GM19452 (cell line): ENCODE results near the gene COL26A1.

Experiments
- ATAC-seq: cut with Tn5 transposase; IDR thresholded peaks from one replicate; pipeline ENCODE4 v1.9.1; 2021; ENCODE audit not compliant: unreplicated experiment

COL26A1 gene

DNA sequence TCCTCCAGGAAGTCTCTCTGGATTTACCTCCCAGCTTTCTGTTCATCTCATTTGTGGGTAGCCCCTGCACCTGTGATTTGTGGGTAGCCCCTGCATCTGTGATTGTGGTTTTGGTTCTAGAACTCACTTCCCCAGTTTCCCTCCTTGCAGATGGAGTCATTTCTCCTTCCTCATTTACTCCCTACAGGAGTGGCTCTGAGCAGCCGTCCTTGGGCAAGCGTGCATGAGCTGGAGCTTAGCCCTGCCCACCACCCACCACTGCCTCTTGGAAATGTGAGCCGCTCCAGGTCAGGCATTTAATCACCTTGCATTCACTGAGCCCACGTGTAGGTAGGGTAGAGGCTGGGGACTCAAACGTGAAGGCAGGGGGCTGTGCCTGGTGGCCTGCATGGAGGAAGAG lies 8.2 kb downstream of the COL26A1 start:
- no peak for ATAC-seq

DNA sequence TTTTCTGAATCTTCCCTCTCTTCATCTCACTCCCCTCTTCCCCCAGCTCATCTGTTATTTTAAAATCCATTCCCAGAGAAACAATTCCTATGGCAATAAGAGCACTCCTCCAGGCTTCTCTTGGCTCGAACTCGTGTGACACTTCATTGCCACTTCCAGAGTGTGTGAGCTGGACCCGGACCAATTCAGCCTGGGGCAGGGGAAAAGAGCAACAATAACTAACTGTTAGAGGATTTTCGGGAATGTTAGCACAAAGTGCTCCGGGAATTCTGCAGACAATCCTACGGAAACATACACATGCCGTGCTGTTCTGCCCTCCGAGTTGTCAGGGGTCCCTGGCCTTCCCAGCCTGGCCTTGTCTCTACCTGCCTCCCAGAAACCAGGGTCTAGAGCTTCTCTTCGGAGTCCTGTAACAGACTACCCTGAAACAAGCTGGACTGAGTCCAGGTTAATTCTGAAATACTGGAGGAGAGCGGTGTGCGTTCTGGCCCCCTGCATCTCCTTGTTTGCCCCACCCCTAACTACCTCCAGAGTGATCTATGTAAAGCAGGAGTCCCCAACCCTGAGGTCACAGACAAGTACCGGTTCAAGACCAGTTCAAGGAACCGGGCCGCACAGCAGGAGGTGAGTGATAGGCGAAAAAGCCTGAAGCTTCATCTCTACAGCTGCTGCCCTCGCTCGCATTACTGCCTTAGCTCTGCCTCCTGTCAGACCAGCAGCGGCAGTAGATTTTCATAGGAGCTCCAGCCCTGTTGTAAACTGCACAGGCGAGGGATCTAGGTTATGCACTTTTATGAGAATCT lies 11.3 kb downstream of the COL26A1 start:
- no peak for ATAC-seq

DNA sequence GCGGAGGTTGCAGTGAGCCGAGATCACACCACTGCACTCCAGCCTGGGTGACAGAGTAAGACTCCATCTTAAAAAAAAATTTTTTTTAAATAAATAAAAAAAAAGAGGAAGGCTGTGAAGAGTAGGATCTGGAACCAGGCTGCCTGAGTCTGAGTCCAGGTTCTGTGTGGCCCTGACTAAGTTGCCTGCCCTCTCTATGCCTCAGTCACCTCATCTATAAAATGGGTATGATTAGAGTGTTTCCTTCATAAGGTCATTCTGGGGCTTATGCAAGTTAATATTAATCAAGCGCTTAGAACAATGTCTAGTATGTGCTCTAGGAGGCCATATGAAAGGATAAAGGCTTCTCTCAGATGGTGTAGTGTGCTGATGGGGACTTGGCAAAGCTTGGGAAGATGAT lies 12.3 kb downstream of the COL26A1 start:
- ATAC-seq, result no peak

DNA sequence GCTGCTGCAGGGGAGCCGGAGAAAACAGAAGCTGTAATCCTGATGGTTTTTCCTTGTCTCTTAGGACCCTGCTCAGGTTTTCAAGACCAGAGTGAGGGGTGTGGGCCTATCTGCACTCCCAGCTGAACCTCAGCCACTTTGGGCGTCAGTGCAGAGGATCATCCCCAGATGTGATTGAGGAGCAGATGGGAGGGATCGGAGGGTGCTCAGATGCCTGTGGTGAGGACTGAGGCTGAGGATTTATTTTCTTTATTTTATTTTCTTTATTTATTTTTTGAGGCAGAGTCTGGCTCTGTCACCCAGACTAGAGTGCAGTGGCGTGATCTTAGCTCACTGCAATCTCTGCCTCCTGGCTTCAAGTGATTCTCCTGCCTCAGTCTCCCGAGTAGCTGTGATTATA lies 13.9 kb downstream of the COL26A1 start:
- no peak for ATAC-seq

DNA sequence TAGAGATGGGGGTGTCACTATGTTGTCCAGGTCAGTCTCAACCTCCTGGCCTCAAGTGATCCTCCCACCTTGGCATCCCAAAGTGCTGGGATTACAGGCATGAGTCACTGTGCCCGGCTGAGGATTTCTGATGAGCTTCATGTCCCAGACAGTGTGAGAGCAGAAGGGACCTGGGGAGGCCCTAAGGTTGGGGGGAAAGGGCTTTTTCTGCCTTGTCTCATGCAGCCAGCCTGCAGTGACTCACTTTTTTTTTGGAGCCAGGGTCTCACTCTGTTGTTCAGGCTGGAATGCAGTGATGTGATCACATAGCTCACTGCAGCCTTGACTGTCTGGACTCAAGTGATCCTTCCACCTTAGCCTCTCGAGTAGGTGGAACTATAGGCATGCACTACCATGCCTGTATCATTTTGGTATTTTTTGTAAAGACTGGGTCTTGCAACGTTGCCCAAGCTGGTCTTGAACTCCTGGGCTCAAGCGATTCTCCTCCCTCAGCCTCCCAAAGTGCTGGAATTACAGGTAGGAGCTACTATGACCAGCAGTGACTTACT lies 14.6 kb downstream of the COL26A1 start:
- no peak for ATAC-seq

DNA sequence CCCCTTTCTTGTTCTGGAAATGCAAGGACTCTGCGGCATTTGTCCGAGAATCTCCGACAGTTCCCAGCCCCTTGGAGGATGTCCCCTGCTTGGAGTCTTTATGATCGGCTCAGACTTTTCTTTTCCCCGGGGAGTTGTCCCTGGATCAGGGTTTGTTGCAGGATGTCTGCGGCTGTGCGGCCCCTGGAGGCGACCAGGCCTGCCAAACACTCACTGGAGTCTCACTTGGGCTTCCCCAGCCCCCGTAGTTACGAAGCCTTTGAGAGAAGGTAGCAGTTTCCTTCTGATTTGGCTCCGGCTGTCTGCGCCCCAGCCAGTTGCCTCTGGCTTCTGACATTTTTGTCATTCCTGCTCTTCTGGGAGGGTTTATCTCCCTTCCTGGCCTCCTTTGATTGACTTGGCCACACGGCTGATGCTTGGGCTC lies 16.1 kb downstream of the COL26A1 start:
- ATAC-seq, result no peak

DNA sequence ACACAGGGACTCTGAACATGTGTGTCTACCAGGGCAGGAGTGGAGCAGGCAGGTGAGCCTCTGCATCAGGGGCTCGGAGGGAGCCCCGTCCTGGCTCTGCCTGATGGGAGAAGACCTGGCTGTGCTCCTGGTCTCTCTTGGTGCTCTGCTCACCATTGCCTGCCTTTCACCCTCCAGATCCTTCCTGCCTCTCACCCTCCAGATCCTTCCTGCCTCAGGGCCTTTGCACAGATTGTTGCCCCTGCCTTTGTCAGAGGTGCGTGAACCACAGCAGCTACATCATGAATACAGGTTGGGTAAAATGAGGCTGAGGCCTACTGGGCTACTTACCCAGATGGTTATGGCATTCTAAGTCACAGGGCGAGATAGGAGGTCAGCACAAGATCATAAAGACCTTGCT lies 16.6 kb downstream of the COL26A1 start:
- ATAC-seq, result no peak

DNA sequence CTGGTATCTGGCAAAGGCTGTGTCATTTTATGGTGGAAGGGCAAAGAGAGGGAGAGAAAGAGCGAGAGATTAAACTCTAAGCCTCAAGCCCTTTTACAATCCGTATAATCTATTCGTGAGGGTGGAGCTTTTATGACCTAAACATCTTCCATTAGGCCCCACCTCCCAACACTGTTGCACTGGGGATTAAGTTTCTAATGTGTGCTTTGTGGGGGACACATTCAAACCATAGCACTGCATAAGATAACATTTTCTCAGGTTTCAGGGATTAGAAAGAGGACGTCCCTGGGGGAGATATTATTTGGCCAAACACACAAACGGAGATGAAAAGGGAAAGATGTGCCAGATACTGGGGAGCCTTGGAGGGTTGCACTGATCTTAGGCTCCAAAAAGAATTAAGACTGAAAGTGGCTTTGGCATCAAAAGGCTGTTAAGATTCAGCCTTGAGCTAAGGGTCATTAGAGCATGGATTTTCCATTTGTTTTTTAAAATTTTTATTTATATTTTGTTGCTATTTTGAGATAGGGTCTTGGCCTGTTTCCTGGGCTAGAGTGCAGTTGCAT lies 19.0 kb downstream of the COL26A1 start:
- ATAC-seq, result no peak

DNA sequence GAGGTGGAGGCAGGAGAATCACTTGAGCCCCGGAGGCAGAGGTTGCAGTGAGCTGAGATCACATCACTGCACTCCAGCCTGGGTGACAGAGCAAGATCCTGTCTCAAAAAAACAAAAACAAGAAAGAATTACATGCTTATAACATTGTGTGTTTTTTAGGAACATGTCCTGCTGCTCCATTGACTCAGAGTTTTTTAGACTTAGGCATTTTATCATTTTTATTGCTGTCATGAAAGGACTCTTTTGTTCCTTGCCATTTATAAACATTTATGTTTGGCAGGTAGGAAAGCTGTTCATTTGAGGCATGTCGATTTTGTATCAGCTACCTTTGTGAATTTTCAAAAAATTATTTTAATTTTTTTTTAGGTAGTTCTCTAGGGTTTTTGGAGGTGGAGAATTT lies 20.3 kb downstream of the COL26A1 start:
- no peak for ATAC-seq

DNA sequence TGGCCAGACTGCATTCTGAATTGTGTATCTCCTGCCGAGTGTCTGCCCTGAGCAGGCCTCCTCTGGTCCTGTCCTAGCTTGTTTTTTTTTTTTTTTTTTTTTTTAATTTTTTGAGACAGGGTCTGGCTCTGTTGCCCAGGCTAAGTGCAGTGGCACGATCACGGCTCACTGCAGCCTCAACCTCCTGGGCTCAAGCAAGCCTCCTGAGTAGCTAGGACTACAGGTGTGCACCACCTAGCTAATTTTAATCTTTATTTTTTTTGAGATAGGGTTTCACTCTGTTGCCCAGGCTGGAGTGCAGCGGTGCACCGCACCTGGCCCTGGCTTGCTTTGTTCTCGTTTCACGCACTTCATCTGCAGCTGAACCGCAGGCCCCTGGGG lies 23.5 kb downstream of the COL26A1 start:
- no peak for ATAC-seq

DNA sequence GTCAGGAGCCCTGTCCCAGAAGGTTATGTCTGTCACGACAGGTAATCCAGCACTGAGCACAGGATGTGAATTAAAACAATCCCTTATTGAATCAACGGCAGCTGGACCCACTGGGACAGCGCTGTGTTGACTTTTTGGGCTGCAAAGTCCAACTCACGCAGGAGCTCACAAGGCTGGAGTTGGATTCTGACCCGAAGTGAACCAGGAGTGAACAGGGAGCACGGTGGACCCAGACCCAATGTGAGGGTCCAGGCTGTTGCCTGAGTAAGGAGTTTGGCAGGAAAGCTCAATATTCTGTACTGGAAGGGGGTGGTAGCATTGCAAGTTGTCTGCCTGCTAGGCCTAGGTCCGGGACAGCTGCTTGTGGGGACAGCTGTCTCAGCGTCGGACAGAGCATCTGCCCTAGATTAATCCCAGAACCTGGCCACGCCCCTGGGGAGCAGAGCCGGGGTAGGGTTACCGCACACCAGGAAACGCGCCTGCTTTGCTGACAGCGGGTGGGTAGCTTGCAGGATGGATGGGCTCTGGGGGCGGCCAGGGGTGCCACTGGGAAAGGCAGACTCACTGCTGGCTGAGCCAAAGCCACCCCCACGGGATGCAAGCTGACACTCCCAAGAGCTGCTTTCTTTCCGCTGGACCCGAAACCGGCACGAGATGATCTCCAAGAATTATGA lies 24.0 kb downstream of the COL26A1 start:
- ATAC-seq, result no peak

DNA sequence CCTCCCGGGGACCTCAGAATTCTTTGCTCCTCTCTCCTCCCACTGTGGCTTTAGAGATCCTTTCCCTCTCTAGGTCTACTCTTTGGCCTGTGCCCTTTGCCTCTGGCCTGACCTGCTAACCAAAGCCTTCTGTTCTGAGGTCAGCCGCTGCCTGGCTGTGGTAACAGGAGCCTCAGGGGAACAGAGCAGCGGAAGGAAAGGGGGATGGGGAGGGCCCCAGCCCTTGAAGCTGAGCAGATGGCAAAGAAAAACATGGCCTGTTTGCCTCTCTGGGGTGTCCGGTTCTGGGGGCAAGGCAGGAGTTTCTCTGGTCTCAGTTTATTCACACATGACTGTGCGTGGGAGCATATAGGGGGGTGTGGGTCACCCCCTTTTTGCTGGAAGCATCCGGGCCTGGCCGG lies 28.2 kb downstream of the COL26A1 start:
- peak; percentile 97 for ATAC-seq

DNA sequence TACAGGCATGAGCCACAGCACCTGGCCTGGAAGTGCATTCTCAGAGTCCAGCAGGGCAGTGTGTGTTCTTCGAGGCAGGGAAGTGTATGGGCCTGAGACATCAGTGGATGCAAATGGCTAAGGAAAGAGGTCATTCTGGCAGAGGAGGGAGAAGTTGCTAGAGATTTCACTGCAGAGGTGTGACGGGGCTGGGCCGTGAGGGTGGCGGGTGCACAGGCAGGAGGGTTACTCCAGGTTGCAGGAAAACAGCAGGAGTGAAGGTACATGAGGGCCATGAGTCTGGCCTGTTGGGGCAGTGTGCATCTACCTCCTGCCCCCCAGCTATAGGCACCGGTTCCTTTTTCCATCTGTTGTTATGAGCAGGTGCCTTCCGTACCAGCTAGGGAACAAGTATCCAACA lies 29.3 kb downstream of the COL26A1 start:
- no peak for ATAC-seq

DNA sequence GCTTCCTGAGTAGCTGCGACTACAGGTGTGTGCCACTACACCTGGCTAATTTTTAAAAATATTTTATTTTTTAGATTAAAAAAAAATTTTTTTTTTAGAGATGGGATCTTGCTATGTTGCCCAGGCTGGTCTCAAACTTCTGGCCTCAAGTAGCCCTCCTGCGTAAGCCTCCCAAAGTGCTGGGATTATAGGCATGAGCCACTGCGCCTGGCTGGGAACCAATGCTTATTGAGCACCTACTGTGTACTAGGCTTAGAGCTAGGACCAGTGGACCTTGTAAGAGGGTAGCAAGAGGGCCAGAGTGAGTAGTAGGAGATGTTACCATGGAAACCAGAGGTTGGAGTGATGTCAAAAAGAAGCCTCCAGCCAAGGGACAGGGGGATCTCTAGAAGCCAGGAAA lies 31.2 kb downstream of the COL26A1 start:
- no peak for ATAC-seq

DNA sequence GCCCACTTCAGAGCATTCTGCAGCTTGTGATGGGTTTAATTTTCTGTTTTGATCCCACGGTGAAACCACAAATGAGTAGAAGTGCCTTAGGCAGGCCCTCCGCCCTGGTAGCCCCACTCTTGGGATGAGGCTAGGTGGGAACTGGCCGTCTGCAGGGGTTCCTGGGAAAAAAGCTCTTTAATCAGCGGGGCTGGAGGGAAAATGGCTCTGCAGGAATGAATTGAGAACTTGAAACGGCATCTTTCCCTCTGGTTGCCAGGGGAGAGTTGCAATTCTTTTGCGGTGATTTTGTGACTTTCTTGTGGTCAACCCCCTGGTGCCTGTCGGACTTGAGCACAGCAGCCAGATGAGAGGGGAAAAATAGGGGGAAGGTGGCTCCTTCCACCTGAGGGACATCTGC lies 32.7 kb downstream of the COL26A1 start:
- ATAC-seq, result no peak

DNA sequence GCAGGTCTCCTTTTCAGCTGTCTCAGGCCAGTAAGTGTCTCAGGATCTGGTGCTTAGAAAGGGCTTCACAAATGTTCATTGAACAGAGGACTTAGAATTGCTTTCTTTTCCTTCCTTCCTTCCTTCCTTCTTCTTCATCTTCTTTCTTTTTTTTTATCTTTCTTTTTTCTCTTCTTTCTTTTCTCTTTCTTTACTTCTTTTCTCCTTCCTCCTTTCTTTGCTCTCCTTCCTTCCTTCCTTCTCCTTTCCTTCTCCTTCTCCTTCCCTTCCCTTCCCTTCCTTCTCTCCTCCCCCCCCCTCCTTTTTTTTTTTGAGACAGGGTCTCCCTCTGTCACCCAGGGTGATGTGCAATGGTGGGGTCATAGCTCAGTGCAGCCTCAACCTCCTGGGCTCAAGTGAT lies 34.6 kb downstream of the COL26A1 start:
- no peak for ATAC-seq

DNA sequence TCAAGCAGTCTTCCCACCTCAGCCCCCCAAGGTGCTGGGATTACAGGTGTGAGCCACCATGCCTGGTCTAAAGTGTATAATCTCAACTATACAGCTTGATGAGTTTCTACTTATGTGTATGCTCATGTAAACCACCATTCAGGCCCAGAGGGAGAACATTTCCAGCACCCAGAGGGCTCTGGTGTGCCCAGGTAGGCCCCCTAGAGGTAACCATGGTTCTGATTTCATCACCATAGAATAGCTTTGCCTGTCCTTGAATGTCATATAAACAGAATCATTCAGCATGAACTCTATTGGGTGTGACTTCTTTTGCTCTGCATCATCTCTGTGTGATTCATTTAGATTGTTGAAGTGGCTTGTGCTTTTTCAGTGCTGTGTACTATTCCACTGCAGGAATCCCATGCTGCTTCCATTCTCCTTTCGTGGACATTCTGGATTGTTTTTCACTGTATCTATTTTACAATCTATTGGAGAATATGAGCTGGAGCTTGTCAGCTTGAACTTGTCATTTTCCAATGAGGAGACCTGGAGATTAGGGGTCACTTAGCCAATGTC lies 35.2 kb downstream of the COL26A1 start:
- ATAC-seq, result no peak

DNA sequence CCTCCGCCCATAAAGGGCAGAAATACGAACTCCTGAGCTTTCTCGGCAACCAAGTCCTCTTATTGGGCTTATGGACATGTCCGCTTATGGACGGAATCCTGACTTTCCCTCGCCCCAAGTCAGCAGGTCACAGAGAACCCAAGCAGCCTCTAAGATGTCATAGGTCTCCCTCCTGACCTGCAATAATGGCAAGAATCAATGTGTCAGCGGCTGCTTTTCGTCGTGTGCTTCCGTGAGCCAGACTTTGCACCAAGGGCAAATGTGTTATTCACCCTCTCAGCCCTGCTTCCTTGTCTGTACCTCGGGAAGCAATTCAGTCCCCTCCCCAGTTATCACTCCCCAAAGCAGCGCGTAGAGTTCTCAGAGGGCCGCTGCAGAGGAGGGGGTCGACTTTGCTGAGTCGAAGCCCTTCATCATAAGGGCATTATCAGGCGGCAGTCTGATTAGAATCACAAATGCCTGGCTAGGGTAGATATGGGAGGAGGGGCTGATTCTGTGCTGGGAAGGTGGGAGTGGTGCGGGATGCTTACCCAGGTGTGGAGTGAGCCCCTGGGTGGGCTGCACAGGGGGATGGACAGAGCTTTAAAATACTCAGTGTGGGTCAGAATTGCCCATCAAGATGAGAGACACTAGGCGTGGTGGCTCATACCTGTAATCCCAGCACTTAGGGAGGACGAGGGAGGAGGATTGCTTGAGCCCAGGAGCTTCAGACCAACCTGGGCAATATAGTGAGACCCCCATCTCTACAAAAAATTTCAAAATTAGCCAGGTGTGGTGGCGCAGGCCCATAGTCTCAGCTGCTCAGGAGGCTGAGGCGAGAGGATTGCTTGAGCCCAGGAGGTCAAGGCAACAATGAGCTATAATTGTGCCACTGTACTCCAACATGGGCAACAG lies 36.0 kb downstream of the COL26A1 start:
- no peak for ATAC-seq

DNA sequence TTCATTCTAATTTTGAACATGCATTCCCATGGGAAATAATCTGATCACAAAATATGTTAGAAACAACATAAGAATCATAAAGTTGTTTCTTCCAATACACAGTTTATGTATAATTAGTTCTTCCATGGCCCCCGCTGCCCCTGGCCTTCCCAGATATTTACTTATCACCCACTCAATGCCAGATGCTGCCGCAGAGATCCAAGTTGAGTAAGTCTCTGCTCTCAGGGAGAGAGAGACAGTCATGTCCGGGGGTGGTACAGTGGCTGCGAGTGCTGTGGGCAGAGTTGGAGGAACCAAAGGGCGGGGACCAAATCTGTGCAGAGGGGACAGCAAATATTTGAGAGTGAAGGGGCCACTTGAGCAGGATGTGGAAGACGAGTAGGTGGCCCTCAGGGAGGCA lies 37.1 kb downstream of the COL26A1 start:
- ATAC-seq, result no peak

DNA sequence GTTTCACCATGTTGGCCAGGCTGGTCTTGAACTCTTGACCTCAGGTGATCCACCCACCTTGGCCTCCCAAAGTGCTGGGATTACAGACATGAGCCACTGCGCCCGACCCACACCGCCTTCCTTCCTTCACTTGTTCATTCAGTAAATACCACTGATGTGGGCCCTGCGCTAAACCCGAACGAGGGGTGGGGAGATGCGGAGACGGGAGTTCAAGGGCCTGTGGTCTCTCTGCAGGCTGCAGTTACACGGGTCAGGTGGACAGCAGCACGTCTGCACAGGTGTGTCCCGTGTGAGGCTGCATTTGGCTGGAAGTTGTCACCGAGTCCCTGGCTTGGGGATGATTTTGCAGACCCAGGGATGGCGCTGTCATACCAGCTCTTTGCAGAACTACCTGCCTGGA lies 38.1 kb downstream of the COL26A1 start:
- ATAC-seq, result no peak
